Heart right ventricle (tissue), 16 donors: ENCODE data around the gene SOSTDC1. TPM values are rescaled to one million over a fixed set of nuclear protein-coding genes. Genes with fewer than 3 reads are reported as not detected.
"Not testable (repeated sequence)": the region's sequence is repeated elsewhere in the genome, so short reads cannot be mapped to it uniquely, and the experiment has no call there.

Source experiments
- ATAC-seq, 8 donors: fragments of 200-7000 bp; cut with Tn5 transposase; one replicate each; pipeline ENCODE4 v1.9.1; 2020; ENCODE audit warnings: mild to moderate bottlenecking in 8 of 8, moderate library complexity in 8 of 8, moderate number of reproducible peaks in 1 of 8
- DNase-seq, 2 donors: peaks; one replicate each; pipeline ENCODE4 v3.0.0-alpha.2; 2020
- H3K27ac ChIP-seq, 10 donors: fragments of 200-600 bp; sonication (generic) in 2 of 10; one replicate each; pipeline versions ENCODE4 v1.5.0 to v1.8.0; 2020 to 2022; ENCODE audit warnings: mild to moderate bottlenecking in 3 of 10
- H3K27me3 ChIP-seq, 7 donors: fragments of 200-600 bp; one replicate each; pipeline ENCODE4 v1.8.0; 2021 to 2022; ENCODE audit warnings: mild to moderate bottlenecking in 2 of 7
- H3K36me3 ChIP-seq, 9 donors: fragments of 200-600 bp; sonication (generic) in 1 of 9; one replicate each; pipeline versions ENCODE4 v1.5.0 to v1.8.0; 2020 to 2022; ENCODE audit warnings: mild to moderate bottlenecking in 2 of 9
- H3K4me1 ChIP-seq, 9 donors: fragments of 200-600 bp; sonication (generic) in 1 of 9; one replicate each; pipeline versions ENCODE4 v1.5.0 to v1.8.0; 2020 to 2022; ENCODE audit warnings: mild to moderate bottlenecking in 4 of 9
- H3K4me3 ChIP-seq, 10 donors: fragments of 200-600 bp; sonication (generic) in 2 of 10; one replicate each; pipeline versions ENCODE4 v1.5.0 to v1.8.0; 2020 to 2022; ENCODE audit warnings: mild to moderate bottlenecking in 7 of 10, moderate library complexity in 2 of 10
- H3K9me3 ChIP-seq, 11 donors: fragments of 200-600 bp in 10 of 11; sonication (generic) in 2 of 11; one replicate each; pipeline versions ENCODE4 v1.5.0 to v1.8.0; 2013 to 2022; ENCODE audit warnings: mild to moderate bottlenecking in 2 of 11, control low read depth in 1 of 11, moderate library complexity in 1 of 11
- CTCF ChIP-seq, 9 donors: fragments of 200-600 bp; sonication (generic) in 2 of 9; IDR thresholded peaks; one replicate each; pipeline versions ENCODE4 v1.5.0 to v1.8.0; 2021 to 2022; ENCODE audit warnings: antibody characterized with exemption in 9 of 9, mild to moderate bottlenecking in 5 of 9, moderate library complexity in 1 of 9
- WGBS, 2 donors: extraction: QIAGEN DNeasy Blood & Tissue Kit; methylation state at CpG; one replicate each; pipeline ENCODE4 v1.1.7; 2013; ENCODE audit warnings: inconsistent platforms in 1 of 2; 5-methylcytosine and 5-hydroxymethylcytosine counted together
- intact Hi-C, 10 donors: fragments of 100-400 bp; cut with DNase I; formaldehyde crosslinking; loops; one replicate each; pipeline versions ENCODE4 v1.11.1 to v1.14.2; 2022
- polyA plus RNA-seq, 2 donors: library from polyadenylated mRNA; stranded (reverse); fragments of 200-250 nt; gene quantifications; one replicate each; pipeline ENCODE4 v1.2.3, GENCODE V29; 2013
- total RNA-seq, 10 donors: library from RNA; stranded (reverse); fragmentation: NEBNext Ultra II Directional in 3 of 10; extraction: Animal tissue kit (Norgen Biotek cat#: 25700) in 3 of 10; gene quantifications; one replicate each; pipeline versions ENCODE4 v1.2.1 to v1.2.4, GENCODE V29; 2021 to 2023
- donor health status: Arrhythmogenic right ventricular cardiomyopathy.
- donor health status: ischemic (EF 13 %, LVEDD 7.1; RV severe dilation, severe dysfunction).
- donor health status: healthy with polysubstance abuse.
- donor health status: DM: no; HTN: yes; CAD: no.
- donor health status: DM: no; HTN: no; CAD: no.
- donor health status: ischemic (EF 25% LVEDD 6.9; RV normal size, moderate dysfunction).
- donor health status: ischemic (EF 25% LVEDD 5.7; RV mildly dilated, moderate dysfunction).
- donor health status: healthy.
- donor health status: DM: yes; HTN: yes; CAD: no.
- donor health status: Ischemic cardiomyopathy.
- donor health status: ischemic (EF 35%, LVEDD 5.7; RV mildly dilated, moderate dysfunction).
- donor health status: nonischemic (EF 11% LVEDD 7.7; RV severe dilation, severe dysfunction).
- donor health status: DM: yes; HTN: yes; CAD: no.
- donor health status: PGD.
- donor health status: ischemic (EF 29% LVEDD 5.4; RV normal size, mild dysfunction).
- donor health status: nonischemic (EF 23%, LVEDD 6.1; RV moderate dilation, normal function).

Gene SOSTDC1
- total and polyA plus RNA-seq, 12 donors, result 0.15 to 2.1 (median 0.22) TPM; not detected in 5

- no peak overlapping the region for H3K27ac ChIP-seq
- no peak for ATAC-seq
- no peaks in the 10 kb centered on the region for H3K36me3 ChIP-seq
- intact Hi-C loops, result no loop called here
- TF ChIP-seq CTCF (IDR thresholded peaks at IDR 0.05), result no peak
- H3K4me3 ChIP-seq, result no peak overlapping the region
- H3K9me3 ChIP-seq, result peaks cover 0 to 5% (median 0%) of the 10 kb centered on the region in 11 donors
- 88 to 93% methylated on average over 5 of the region's 5 CpGs for WGBS, 2 donors
- no peak for DNase-seq
- H3K27me3 ChIP-seq, result no peaks in the 10 kb centered on the region
- peaks cover 0 to 8% (median 0%) of the 10 kb centered on the region in 9 donors for H3K4me1 ChIP-seq
Measured at GRCh38 chr7:16511314-16511713, 45.8 kb upstream of the SOSTDC1 start.

- Histone ChIP-seq H3K9me3 (no peaks in the 10 kb centered on the region), H3K27ac (no peak overlapping the region), H3K36me3 (no peaks in the 10 kb centered on the region), H3K27me3 (no peaks in the 10 kb centered on the region), H3K4me3 (no peak overlapping the region), H3K4me1 (peaks cover 0 to 8% (median 0%) of the 10 kb centered on the region in 9 donors)
- intact Hi-C loops, result no loop called here
- no peak for TF ChIP-seq CTCF (IDR thresholded peaks at IDR 0.05)
- ATAC-seq (no peak), DNase-seq (no peak)
Measured at GRCh38 chr7:16509829-16510228, 44.3 kb upstream of the SOSTDC1 start.

GRCh38 chr7:16506422-16506821 lies 40.9 kb upstream of the SOSTDC1 start:
- WGBS, 2 donors, result 84 to 97% methylated on average over 5 of the region's 5 CpGs
- intact Hi-C loops, H3K36me3 ChIP-seq, H3K27me3 ChIP-seq, H3K4me3 ChIP-seq, H3K9me3 ChIP-seq, ATAC-seq, H3K4me1 ChIP-seq, H3K27ac ChIP-seq, DNase-seq: not testable (repeated sequence)

- ATAC-seq (no peak), DNase-seq (no peak)
- intact Hi-C loops, result no loop called here
Measured at GRCh38 chr7:16504019-16504418, 38.5 kb upstream of the SOSTDC1 start.

More at GRCh38 chr7:16504019-16504418, 38.5 kb upstream of the SOSTDC1 start:
- no peaks in the 10 kb centered on the region for H3K36me3 ChIP-seq
- peaks cover 0 to 4% (median 0%) of the 10 kb centered on the region in 7 donors for H3K27me3 ChIP-seq
- WGBS, 2 donors, result 82 to 86% methylated on average over 6 of the region's 6 CpGs
- no peak overlapping the region for H3K27ac ChIP-seq
- no peaks in the 10 kb centered on the region for H3K4me1 ChIP-seq
- H3K9me3 ChIP-seq, result no peaks in the 10 kb centered on the region
- no peak for TF ChIP-seq CTCF (IDR thresholded peaks at IDR 0.05)
- H3K4me3 ChIP-seq, result no peak overlapping the region
